GM12892 (cell line): ENCODE data around the gene FAM20B.

Experiments
- POLR2A ChIP-seq: IDR thresholded peaks from 2 replicates; pipeline ENCODE4 v1.6.1; 2011; ENCODE audit warnings: low read depth, low read length, control low read depth
- POLR2AphosphoS5 ChIP-seq: IDR thresholded peaks from 2 replicates; pipeline ENCODE4 v1.6.1; 2011; ENCODE audit warnings: low read depth, low read length, control low read depth
- TAF1 ChIP-seq: IDR thresholded peaks from 2 replicates; pipeline ENCODE4 v1.6.1; 2011; ENCODE audit warnings: low read depth, mild to moderate bottlenecking, control low read depth, low read length, borderline replicate concordance

GRCh38 chr1:179094818-179095217, 69.1 kb downstream of the FAM20B start:
- TF ChIP-seq POLR2AphosphoS5 (no peak), POLR2A (no peak), TAF1 (no peak)
